ENCODE data around the gene MYOM3.

Gene MYOM3

GRCh38 chr1:24138476-24139221 lies 26.7 kb upstream of the MYOM3 start:
- DNase-seq = no peak

- DNase-seq = no peak
Measured at GRCh38 chr1:24136956-24137539, 25.1 kb upstream of the MYOM3 start.

- no peak for DNase-seq
Measured at GRCh38 chr1:24134376-24134775, 22.4 kb upstream of the MYOM3 start.

GRCh38 chr1:24133819-24134218 lies 21.9 kb upstream of the MYOM3 start:
- no peak for DNase-seq

GRCh38 chr1:24130385-24130784 lies 18.4 kb upstream of the MYOM3 start:
- DNase-seq = no peak

GRCh38 chr1:24127801-24128363 lies 15.9 kb upstream of the MYOM3 start:
- DNase-seq = no peak

- no peak for DNase-seq
Measured at GRCh38 chr1:24127134-24127800, 15.3 kb upstream of the MYOM3 start.

GRCh38 chr1:24126672-24127023 lies 14.7 kb upstream of the MYOM3 start:
- DNase-seq = no peak

GRCh38 chr1:24126018-24126671 lies 14.2 kb upstream of the MYOM3 start:
- DNase-seq = no peak

- DNase-seq = no peak
Measured at GRCh38 chr1:24125456-24125855, 13.5 kb upstream of the MYOM3 start.

- DNase-seq = no peak
Measured at GRCh38 chr1:24124980-24125379, 13.0 kb upstream of the MYOM3 start.

- no peak for DNase-seq
Measured at GRCh38 chr1:24123611-24124010, 11.7 kb upstream of the MYOM3 start.

- DNase-seq = no peak
Measured at GRCh38 chr1:24122776-24123175, 10.8 kb upstream of the MYOM3 start.

- DNase-seq = no peak
Measured at GRCh38 chr1:24121406-24121805, 9.5 kb upstream of the MYOM3 start.

GRCh38 chr1:24120965-24121364 lies 9.0 kb upstream of the MYOM3 start:
- DNase-seq = no peak

- DNase-seq = no peak
Measured at GRCh38 chr1:24119859-24120756, 8.2 kb upstream of the MYOM3 start.

GRCh38 chr1:24119489-24119858 lies 7.5 kb upstream of the MYOM3 start:
- no peak for DNase-seq

GRCh38 chr1:24118410-24119242 lies 6.7 kb upstream of the MYOM3 start:
- DNase-seq = no peak

GRCh38 chr1:24117722-24118409 lies 5.9 kb upstream of the MYOM3 start:
- DNase-seq = no peak

- DNase-seq = no peak
Measured at GRCh38 chr1:24117132-24117531, 5.2 kb upstream of the MYOM3 start.

GRCh38 chr1:24114753-24115152 lies 2.8 kb upstream of the MYOM3 start:
- DNase-seq = no peak
